Esophagus muscularis mucosa (tissue), 3 donors: ENCODE data around the gene C9orf40.

Experiments
- POLR2A ChIP-seq: fragments of 450-650 bp; IDR thresholded peaks from one replicate; pipeline ENCODE4 v1.6.1; 2017; ENCODE audit warnings: antibody characterized with exemption, moderate library complexity, mild to moderate bottlenecking, low read depth
- POLR2AphosphoS5 ChIP-seq, 2 donors: sonication (generic); formaldehyde crosslinking; IDR thresholded peaks; one replicate each; pipeline ENCODE4 v1.6.1; 2017; ENCODE audit warnings: antibody characterized with exemption in 2 of 2
- TF ChIP-seq, protein P1 (sequence below), 3 experiments: fragments of 200-600 bp in 2 of 3; fragments of 450-650 bp in 1 of 3; sonication (generic) in 2 of 3; IDR thresholded peaks; one replicate each; pipeline ENCODE4 v1.5.1; 2017 to 2019; ENCODE audit warnings: antibody characterized with exemption in 3 of 3, mild to moderate bottlenecking in 2 of 3, moderate library complexity in 1 of 3

DNA sequence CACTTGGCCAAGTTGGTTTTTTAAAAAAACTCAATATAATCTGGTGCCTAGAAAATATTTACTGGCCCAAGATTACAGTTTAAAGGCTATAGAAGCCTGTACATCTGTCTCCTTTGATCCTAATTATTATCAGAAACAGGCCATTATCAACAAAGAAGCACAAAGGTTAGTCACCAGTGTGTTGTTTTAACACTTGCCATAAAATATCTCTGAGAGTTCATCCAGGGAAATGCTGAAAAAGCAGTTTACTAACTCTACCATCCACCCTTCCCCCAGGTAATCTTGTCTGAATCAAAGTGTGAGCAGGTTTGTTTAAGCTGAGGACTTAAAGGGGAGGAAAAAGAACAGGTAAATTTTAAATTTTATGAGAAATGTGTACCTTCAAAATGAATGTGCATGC, 51.7 kb downstream of the C9orf40 start:
- TF ChIP-seq, protein P1, sequence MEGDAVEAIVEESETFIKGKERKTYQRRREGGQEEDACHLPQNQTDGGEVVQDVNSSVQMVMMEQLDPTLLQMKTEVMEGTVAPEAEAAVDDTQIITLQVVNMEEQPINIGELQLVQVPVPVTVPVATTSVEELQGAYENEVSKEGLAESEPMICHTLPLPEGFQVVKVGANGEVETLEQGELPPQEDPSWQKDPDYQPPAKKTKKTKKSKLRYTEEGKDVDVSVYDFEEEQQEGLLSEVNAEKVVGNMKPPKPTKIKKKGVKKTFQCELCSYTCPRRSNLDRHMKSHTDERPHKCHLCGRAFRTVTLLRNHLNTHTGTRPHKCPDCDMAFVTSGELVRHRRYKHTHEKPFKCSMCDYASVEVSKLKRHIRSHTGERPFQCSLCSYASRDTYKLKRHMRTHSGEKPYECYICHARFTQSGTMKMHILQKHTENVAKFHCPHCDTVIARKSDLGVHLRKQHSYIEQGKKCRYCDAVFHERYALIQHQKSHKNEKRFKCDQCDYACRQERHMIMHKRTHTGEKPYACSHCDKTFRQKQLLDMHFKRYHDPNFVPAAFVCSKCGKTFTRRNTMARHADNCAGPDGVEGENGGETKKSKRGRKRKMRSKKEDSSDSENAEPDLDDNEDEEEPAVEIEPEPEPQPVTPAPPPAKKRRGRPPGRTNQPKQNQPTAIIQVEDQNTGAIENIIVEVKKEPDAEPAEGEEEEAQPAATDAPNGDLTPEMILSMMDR (IDR thresholded peaks at IDR 0.05), result no peak
- TF ChIP-seq POLR2A, result no peak
- TF ChIP-seq POLR2AphosphoS5 (IDR thresholded peaks at IDR 0.05), result no peak
